BE2C (cell line): ENCODE results near the gene NTHL1.

ENCODE experiments used
- DNase-seq: peaks from one replicate; pipeline ENCODE4 v3.0.0-alpha.2; 2020
- H3K27me3 ChIP-seq: fragments of 250-450 bp; sonication (Bioruptor Pico); 2 replicates; pipeline ENCODE4 v1.5.1; 2020; ENCODE audit warnings: mild to moderate bottlenecking
- H3K36me3 ChIP-seq: fragments of 250-450 bp; sonication (Bioruptor Pico); 2 replicates; pipeline ENCODE4 v1.5.1; 2020; ENCODE audit warnings: mild to moderate bottlenecking
- H3K4me1 ChIP-seq: fragments of 250-450 bp; sonication (Bioruptor Pico); 2 replicates; pipeline ENCODE4 v1.5.1; 2020
- H3K4me3 ChIP-seq: 2 replicates; pipeline ENCODE4 v1.5.1; 2011; ENCODE audit warnings: low read depth, low read length
- H3K9me3 ChIP-seq: fragments of 250-450 bp; sonication (Bioruptor Pico); 2 replicates; pipeline ENCODE4 v1.5.1; 2020
- CTCF ChIP-seq: IDR thresholded peaks from 2 replicates; pipeline ENCODE4 v1.5.1; 2012; ENCODE audit warnings: mild to moderate bottlenecking, low read depth, low read length

NTHL1 gene

GRCh38 chr16:2063861-2064260 lies 16.2 kb upstream of the NTHL1 start:
- Histone ChIP-seq H3K9me3 (no peaks in the 10 kb centered on the region), H3K4me1 (no peaks in the 10 kb centered on the region), H3K36me3 (peaks cover 17% of the 10 kb centered on the region), H3K4me3 (no peak overlapping the region), H3K27me3 (no peaks in the 10 kb centered on the region)
- TF ChIP-seq CTCF: no peak
- DNase-seq: no peak

GRCh38 chr16:2062801-2063200 lies 15.2 kb upstream of the NTHL1 start:
- Histone ChIP-seq H3K4me3 (no peak overlapping the region), H3K36me3 (peaks cover 13% of the 10 kb centered on the region), H3K27me3 (no peaks in the 10 kb centered on the region), H3K4me1 (no peaks in the 10 kb centered on the region), H3K9me3 (no peaks in the 10 kb centered on the region)
- no peak for TF ChIP-seq CTCF
- DNase-seq: no peak

- no peak for DNase-seq
- H3K36me3 ChIP-seq: peaks cover 13% of the 10 kb centered on the region
- H3K27me3 ChIP-seq: no peaks in the 10 kb centered on the region
- no peak for TF ChIP-seq CTCF
- no peak overlapping the region for H3K4me3 ChIP-seq
- no peaks in the 10 kb centered on the region for H3K4me1 ChIP-seq
- H3K9me3 ChIP-seq: no peaks in the 10 kb centered on the region
Observed at GRCh38 chr16:2061526-2061925, 13.9 kb upstream of the NTHL1 start.

GRCh38 chr16:2061023-2061422 lies 13.4 kb upstream of the NTHL1 start:
- TF ChIP-seq CTCF: no peak
- H3K27me3 ChIP-seq: no peaks in the 10 kb centered on the region
- no peak overlapping the region for H3K4me3 ChIP-seq
- no peaks in the 10 kb centered on the region for H3K9me3 ChIP-seq
- H3K4me1 ChIP-seq: no peaks in the 10 kb centered on the region
- DNase-seq: no peak
- peaks cover 10% of the 10 kb centered on the region for H3K36me3 ChIP-seq

GRCh38 chr16:2060346-2060745 lies 12.7 kb upstream of the NTHL1 start:
- Histone ChIP-seq H3K4me3 (no peak overlapping the region), H3K4me1 (no peaks in the 10 kb centered on the region), H3K36me3 (peaks cover 3% of the 10 kb centered on the region), H3K27me3 (no peaks in the 10 kb centered on the region), H3K9me3 (no peaks in the 10 kb centered on the region)
- no peak for TF ChIP-seq CTCF
- DNase-seq: no peak

- Histone ChIP-seq H3K27me3 (no peaks in the 10 kb centered on the region), H3K4me3 (no peak overlapping the region), H3K36me3 (peaks cover 4% of the 10 kb centered on the region), H3K4me1 (no peaks in the 10 kb centered on the region), H3K9me3 (no peaks in the 10 kb centered on the region)
- TF ChIP-seq CTCF: no peak
- DNase-seq: no peak
Observed at GRCh38 chr16:2058872-2059271, 11.2 kb upstream of the NTHL1 start.
